ENCODE results near the gene ERGIC1.
A peak's percentile ranks its signal among the peaks of the same experiment; 100 is the strongest.

The ERGIC1 gene

GRCh38 chr5:172952034-172952511, 118.0 kb downstream of the ERGIC1 start:
- DNase-seq: no peak

- DNase-seq: no peak
These were observed 120.0 kb downstream of the ERGIC1 start for GRCh38 chr5:172953776-172954675.

GRCh38 chr5:172954751-172955159, 120.7 kb downstream of the ERGIC1 start:
- no peak for DNase-seq

GRCh38 chr5:172956228-172956627, 122.2 kb downstream of the ERGIC1 start:
- no peak for DNase-seq

GRCh38 chr5:172956936-172957335, 122.9 kb downstream of the ERGIC1 start:
- no peak for DNase-seq

- no peak for DNase-seq
These were observed 123.4 kb downstream of the ERGIC1 start for GRCh38 chr5:172957458-172957857.

- DNase-seq: no peak
These were observed 124.4 kb downstream of the ERGIC1 start for GRCh38 chr5:172958331-172959046.

GRCh38 chr5:172959824-172960799, 126.1 kb downstream of the ERGIC1 start:
- no peak for DNase-seq

- DNase-seq: no peak
These were observed 135.9 kb downstream of the ERGIC1 start for GRCh38 chr5:172969921-172970320.

GRCh38 chr5:172971482-172971881, 137.4 kb downstream of the ERGIC1 start:
- DNase-seq: no peak

- no peak for DNase-seq
These were observed 138.5 kb downstream of the ERGIC1 start for GRCh38 chr5:172972552-172972951.

GRCh38 chr5:172973127-172973916, 139.3 kb downstream of the ERGIC1 start:
- DNase-seq: no peak

GRCh38 chr5:172973931-172974330, 139.9 kb downstream of the ERGIC1 start:
- no peak for DNase-seq

- no peak for DNase-seq
These were observed 141.2 kb downstream of the ERGIC1 start for GRCh38 chr5:172975289-172975688.

- DNase-seq: no peak
These were observed 145.7 kb downstream of the ERGIC1 start for GRCh38 chr5:172979778-172980177.

- DNase-seq: no peak
These were observed 147.9 kb downstream of the ERGIC1 start for GRCh38 chr5:172981931-172982330.

- peak; percentile 52 for DNase-seq
These were observed 149.6 kb downstream of the ERGIC1 start, which contains the start of gene ATP6V0E1 for GRCh38 chr5:172983542-172984243. Gene ATP6V0E1 (plus strand): TSS chr5:172983771. CDS start chr5:172983861, 90 bp downstream.

GRCh38 chr5:172984244-172984953, 150.3 kb downstream of the ERGIC1 start:
- DNase-seq: peak; percentile 21

- no peak for DNase-seq
These were observed 151.5 kb downstream of the ERGIC1 start for GRCh38 chr5:172985596-172985995.

GRCh38 chr5:172988276-172988675, 154.2 kb downstream of the ERGIC1 start:
- DNase-seq: no peak

All from NCI-H2107 (cell line).